ENCODE measurements around the gene BRINP1. TPM values are rescaled to one million over a fixed set of nuclear protein-coding genes. Genes with fewer than 3 reads are reported as not detected.

BRINP1 gene
- total RNA-seq, 1 experiment from 2014 or later, result not detected

- no peaks in the 10 kb centered on the region for H3F3A ChIP-seq (ENCODE audit: insufficient read depth, low read depth)
- H4K20me1 ChIP-seq (ENCODE audit: insufficient read depth), result no peaks in the 10 kb centered on the region
- no TSS peak for BruUV-seq (replicated peaks)
- intact Hi-C loops (cut with micrococcal nuclease; ENCODE audit: unreplicated experiment), result no loop called here
- no peaks in the 10 kb centered on the region for H3K9me2 ChIP-seq (ENCODE audit: insufficient read depth)
- no peaks in the 10 kb centered on the region for H3K36me3 ChIP-seq (ENCODE audit: low read depth)
- no peaks in the 10 kb centered on the region for H3K4me1 ChIP-seq (replicated peaks; ENCODE audit: insufficient read depth)
- CTCF ChIA-PET, result no interaction called here
- no peak overlapping the region for H3K4me2 ChIP-seq
- no peak for DNase-seq
- no peaks in the 10 kb centered on the region; the same call in 1 of the 2 replicates for H3K9me3 ChIP-seq (ENCODE audit: insufficient read depth, low read depth)
- TF ChIP-seq EZH2 (IDR thresholded peaks at IDR 0.05; ENCODE audit: low read depth), result no peak
- TF ChIP-seq CTCF (conservative IDR thresholded peaks at IDR 0.05), result no peak
- no peak overlapping the region for H2AFZ ChIP-seq
- no peak overlapping the region for H3K27ac ChIP-seq
- no peaks in the 10 kb centered on the region for H3K79me2 ChIP-seq (ENCODE audit: low read depth)
- H3K27me3 ChIP-seq (ENCODE audit: insufficient read depth, low read depth), result no peaks in the 10 kb centered on the region; the same call in 1 of the 2 replicates
- POLR2A ChIA-PET (ENCODE audit: unreplicated experiment), result no interaction called here
- H3K4me3 ChIP-seq, result no peak overlapping the region
These were observed 88.3 kb downstream of the BRINP1 start for GRCh38 chr9:119280740-119281485.

DNA sequence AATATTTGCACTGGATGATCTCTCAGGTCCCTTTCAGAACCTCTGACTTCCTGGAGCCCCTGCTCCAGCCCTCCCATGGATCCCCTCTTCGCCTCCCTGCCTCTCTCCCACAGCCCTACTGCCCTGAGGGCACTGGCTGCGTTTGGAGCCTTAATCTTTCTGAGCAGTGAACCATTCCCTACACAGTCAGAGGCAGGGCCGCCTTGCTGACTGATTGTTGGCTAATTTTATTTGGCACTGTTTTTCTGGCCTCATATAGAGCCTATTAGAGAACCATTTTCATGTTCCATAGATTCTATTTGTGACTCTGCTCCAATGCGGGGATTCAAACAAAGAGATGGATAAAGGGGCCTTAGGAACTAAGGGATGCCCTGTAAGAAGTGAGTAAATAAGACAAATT is 91.1 kb downstream of the BRINP1 start:
- Histone ChIP-seq H3K9me2 (ENCODE audit: insufficient read depth) (no peaks in the 10 kb centered on the region), H3K4me2 (no peak overlapping the region), H3K27ac (no peak overlapping the region), H3K27me3 (ENCODE audit: insufficient read depth, low read depth) (no peaks in the 10 kb centered on the region; the same call in 1 of the 2 replicates), H3K36me3 (ENCODE audit: low read depth) (no peaks in the 10 kb centered on the region), H4K20me1 (ENCODE audit: insufficient read depth) (no peaks in the 10 kb centered on the region), H2AFZ (no peak overlapping the region), H3K4me3 (no peak overlapping the region), H3F3A (ENCODE audit: insufficient read depth, low read depth) (no peaks in the 10 kb centered on the region), H3K4me1 (replicated peaks; ENCODE audit: insufficient read depth) (no peaks in the 10 kb centered on the region), H3K9me3 (ENCODE audit: insufficient read depth, low read depth) (no peaks in the 10 kb centered on the region; the same call in 1 of the 2 replicates), H3K79me2 (ENCODE audit: low read depth) (no peaks in the 10 kb centered on the region)
- no peak for TF ChIP-seq CTCF (conservative IDR thresholded peaks at IDR 0.05)
- TF ChIP-seq EZH2 (IDR thresholded peaks at IDR 0.05; ENCODE audit: low read depth), result no peak
- POLR2A ChIA-PET (ENCODE audit: unreplicated experiment), result no interaction called here
- intact Hi-C loops (cut with micrococcal nuclease; ENCODE audit: unreplicated experiment), result no loop called here
- no TSS peak for BruUV-seq (replicated peaks)
- CTCF ChIA-PET, result no interaction called here
- no peak for DNase-seq

DNA sequence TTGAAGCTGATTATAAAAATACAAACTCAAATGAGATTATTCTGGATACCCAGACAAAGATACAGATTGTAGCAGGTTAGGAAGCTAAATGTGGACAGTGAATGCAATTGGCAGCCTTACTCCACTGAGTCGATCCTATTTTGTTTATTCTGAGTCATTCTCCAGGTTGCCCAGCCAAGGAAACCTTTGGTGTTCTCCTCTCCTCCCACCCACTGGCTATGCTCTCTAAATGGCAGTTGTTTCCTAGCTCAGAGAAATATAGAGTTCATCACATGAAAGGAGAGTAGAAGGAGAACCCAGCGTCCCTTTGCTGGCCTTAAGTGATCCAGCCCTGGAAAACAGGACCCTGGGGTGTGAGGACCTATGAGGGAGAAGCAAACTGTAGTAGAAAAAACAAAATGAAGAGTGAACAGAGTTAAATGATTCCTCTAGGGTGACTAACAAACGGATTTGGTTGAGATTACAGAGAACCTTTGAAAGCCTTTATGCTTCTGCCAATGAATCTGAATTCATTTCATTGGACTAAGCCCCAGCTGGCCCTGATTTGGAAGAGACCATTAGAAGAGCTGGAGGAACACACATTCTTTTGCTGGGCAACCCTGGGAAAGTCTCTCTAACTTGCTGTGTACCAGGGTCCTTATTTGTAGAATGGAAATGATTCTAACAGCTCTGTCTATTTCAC is 95.1 kb downstream of the BRINP1 start:
- ChIA-PET CTCF (no interaction called here), POLR2A (ENCODE audit: unreplicated experiment) (no interaction called here)
- no peaks in the 10 kb centered on the region for H3K79me2 ChIP-seq (ENCODE audit: low read depth)
- H3K4me2 ChIP-seq, result no peak overlapping the region
- no peak overlapping the region for H3K27ac ChIP-seq
- no peak overlapping the region for H2AFZ ChIP-seq
- no peaks in the 10 kb centered on the region for H3K9me2 ChIP-seq (ENCODE audit: insufficient read depth)
- no peaks in the 10 kb centered on the region for H3K4me1 ChIP-seq (replicated peaks; ENCODE audit: insufficient read depth)
- no TSS peak for BruUV-seq (replicated peaks)
- no peaks in the 10 kb centered on the region for H3F3A ChIP-seq (ENCODE audit: insufficient read depth, low read depth)
- no peaks in the 10 kb centered on the region for H3K36me3 ChIP-seq (ENCODE audit: low read depth)
- DNase-seq, result no peak
- H4K20me1 ChIP-seq (ENCODE audit: insufficient read depth), result no peaks in the 10 kb centered on the region
- no peaks in the 10 kb centered on the region; the same call in 1 of the 2 replicates for H3K27me3 ChIP-seq (ENCODE audit: insufficient read depth, low read depth)
- TF ChIP-seq EZH2 (IDR thresholded peaks at IDR 0.05; ENCODE audit: low read depth), result no peak
- no peak for TF ChIP-seq CTCF (conservative IDR thresholded peaks at IDR 0.05)
- H3K4me3 ChIP-seq, result no peak overlapping the region
- intact Hi-C loops (cut with micrococcal nuclease; ENCODE audit: unreplicated experiment), result no loop called here
- H3K9me3 ChIP-seq (ENCODE audit: insufficient read depth, low read depth), result no peaks in the 10 kb centered on the region; the same call in 1 of the 2 replicates
